T follicular helper cell (primary cell): ENCODE results near the gene ADGRL3.

Source experiments
- DNase-seq: peaks from one replicate; pipeline ENCODE4 v3.0.0-alpha.2; 2020; ENCODE audit warnings: low read depth

ADGRL3 gene

GRCh38 chr4:61995717-61996340 is 795.7 kb downstream of the ADGRL3 start:
- no peak for DNase-seq

DNA sequence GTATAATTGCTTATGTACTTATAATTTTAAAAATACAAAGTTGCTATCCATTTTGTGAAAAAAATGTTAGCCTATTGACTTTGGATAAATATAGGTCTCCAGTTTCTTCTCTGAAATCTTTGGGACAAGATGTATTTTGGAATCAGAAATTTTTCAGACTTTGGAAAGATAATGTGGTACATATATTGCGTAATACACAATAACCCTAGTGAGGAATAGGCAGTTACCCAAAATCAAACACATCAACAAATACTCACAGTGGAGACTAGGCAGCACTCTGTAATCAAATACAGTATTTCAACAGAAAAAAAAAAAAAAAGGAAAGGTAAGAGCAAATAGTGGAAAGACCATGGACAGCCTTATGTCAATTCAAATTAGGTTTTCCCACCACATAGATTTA is 796.8 kb downstream of the ADGRL3 start:
- DNase-seq: no peak

DNA sequence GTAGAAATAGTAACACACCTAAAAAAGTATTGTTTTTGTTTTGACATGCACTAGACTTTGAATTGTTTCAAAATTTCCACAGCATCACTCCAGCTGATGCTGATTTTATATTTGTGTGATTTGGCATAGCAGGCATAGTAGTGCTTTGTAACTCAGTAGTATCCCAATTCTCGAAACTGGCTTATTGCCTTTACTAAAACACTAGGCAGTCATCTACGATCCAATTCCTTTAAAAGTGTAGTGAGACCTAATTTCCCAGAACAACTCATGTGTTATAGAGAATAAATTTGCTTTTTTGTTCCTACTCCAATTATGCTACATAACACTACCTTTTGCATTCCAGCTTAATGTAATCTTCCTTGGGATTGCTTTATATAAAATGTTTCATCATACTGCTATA is 797.7 kb downstream of the ADGRL3 start:
- DNase-seq: no peak

GRCh38 chr4:62003695-62004094 is 803.6 kb downstream of the ADGRL3 start:
- DNase-seq: no peak

GRCh38 chr4:62004881-62005280 is 804.8 kb downstream of the ADGRL3 start:
- DNase-seq: no peak

DNA sequence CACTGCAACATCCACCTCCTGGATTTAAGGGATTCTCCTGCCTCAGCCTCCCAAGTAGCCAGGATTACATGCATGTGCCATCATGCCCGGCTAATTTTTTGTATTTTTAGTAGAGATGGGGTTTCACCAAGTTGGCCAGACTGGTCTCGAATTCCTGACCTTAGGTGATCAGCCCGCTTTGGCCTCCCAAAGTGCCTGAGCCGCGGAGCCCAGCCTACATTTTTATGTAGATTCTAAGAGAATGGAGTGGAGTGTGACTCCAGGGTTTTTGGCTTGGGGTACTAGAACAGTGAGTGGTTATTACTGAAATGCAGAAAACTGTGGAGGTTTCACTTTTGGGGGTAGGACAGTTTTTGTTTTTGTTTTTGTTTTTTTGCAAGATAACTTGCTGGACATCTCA is 806.0 kb downstream of the ADGRL3 start:
- DNase-seq: no peak

- no peak for DNase-seq
These were observed 815.1 kb downstream of the ADGRL3 start for GRCh38 chr4:62015043-62015739.

DNA sequence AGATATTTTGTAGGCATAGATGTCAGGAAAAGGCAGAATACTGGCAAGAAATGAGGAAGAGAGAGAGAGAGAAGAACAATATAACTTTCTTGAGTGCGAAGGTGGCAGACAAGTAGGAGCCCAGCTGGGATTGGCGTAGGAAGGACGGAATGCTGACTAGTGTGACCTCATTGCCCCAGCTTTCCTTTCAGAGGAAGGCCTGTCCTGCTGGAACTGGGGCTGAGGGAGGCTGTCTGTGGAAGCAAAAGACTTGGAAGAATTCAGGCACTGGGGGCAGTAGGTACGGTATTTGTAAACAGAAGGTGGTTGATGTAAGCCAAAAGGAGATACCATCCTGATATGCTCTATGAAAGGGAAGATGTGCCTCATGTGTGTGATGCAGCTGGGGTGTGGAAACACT is 818.4 kb downstream of the ADGRL3 start:
- no peak for DNase-seq

DNA sequence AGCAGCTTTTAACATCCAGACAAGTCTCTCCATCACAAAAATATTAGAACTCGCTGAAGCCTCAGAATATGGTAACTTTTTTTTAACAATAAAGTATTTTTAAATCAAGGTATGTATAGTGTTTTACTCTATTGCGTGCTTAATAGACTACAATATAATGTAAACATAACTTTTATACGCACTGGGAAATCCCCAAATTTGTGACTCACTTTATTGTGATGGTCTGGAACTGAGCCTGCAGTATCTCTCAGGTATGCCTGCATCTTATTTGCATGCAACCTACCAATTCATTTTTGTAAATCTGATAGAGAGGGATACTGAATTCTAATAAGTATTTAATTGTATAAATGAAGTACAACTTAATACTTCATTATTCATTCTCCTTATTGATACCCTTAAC is 823.5 kb downstream of the ADGRL3 start:
- DNase-seq: no peak

DNA sequence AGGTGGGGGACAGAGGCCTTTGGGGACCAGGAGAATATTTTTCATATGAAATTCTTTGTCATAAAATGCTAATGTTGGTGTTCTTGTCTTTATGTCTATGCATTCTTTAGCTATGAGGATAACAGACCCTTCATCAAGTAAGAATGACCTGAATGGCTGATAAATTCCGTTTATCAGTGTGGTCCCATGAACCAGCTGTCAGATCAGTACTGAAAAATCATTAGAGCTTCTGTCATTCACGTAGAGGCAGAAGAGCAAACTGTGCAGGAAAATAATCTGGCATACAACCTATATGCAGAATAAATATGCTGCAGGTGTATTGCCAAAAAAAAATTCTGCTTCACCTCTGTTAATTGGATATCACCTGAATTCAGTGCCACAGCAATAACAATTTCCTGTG is 828.6 kb downstream of the ADGRL3 start:
- DNase-seq: no peak

- DNase-seq: no peak
These were observed 830.8 kb downstream of the ADGRL3 start for GRCh38 chr4:62030958-62031357.

GRCh38 chr4:62037571-62037970 is 837.4 kb downstream of the ADGRL3 start:
- no peak for DNase-seq

GRCh38 chr4:62051332-62051731 is 851.2 kb downstream of the ADGRL3 start:
- no peak for DNase-seq

DNA sequence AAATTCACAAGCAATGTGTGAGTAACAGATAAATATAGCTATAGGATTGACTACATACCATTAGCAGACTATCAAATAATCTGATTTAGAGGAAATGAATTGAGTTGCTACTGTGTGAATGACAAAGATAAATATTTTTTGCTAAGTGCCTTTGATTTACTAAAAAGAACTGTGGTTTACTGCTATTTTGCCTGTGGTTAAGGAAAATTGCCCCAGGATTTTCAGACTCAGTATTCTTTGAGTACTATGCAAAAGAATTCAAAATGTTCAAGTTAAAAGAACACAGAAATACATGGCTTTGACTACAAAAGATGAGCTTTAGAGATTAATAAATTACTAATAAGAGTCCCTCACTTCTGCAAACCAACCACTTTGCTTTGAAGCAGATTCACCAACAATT is 853.8 kb downstream of the ADGRL3 start:
- no peak for DNase-seq

DNA sequence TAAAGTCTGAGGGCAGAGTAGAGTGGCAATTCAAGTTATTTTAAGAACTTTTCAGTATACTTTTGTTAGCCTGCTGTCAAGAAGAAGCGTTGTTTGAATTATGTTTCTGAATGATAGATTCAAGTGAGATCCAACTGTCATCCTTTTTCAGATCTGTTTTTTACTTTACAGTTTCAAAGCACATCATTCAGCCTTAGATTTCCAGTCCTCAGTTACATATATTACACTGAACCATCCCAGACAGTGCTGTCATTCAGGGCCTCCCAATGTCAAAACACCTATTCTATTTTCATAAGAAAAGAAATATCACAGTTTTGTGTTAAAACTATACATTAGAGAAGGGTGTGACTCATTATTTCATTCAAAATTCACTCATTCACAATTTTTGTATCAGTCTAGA is 856.9 kb downstream of the ADGRL3 start:
- no peak for DNase-seq

DNA sequence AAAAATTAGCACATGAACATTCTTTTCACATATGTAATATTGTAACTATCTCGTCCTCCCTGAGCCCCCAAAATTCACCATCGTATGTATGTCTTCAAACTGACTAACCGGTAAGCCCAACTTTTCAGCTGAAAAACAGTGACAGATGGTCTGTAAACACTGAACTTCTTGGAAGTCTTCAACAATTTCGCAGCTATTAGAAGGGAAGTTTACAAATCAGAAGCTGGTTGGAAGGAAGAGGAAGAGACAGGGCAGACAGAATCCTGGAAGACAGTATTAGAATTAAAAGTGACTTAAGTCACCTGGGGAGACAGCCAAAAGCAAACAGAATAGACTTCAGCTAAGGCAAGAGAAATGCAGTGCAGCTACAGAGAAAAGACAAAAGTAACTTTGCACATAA is 858.4 kb downstream of the ADGRL3 start:
- DNase-seq: no peak

DNA sequence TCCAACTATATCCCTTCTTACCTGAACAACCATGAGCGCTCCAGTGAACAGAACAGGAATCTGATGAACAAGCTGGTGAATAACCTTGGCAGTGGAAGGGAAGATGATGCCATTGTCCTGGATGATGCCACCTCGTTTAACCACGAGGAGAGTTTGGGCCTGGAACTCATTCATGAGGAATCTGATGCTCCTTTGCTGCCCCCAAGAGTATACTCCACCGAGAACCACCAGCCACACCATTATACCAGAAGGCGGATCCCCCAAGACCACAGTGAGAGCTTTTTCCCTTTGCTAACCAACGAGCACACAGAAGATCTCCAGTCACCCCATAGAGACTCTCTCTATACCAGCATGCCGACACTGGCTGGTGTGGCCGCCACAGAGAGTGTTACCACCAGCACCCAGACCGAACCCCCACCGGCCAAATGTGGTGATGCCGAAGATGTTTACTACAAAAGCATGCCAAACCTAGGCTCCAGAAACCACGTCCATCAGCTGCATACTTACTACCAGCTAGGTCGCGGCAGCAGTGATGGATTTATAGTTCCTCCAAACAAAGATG is 870.2 kb downstream of the ADGRL3 start:
- no peak for DNase-seq

- no peak for DNase-seq
These were observed 875.0 kb downstream of the ADGRL3 start for GRCh38 chr4:62075089-62075488.

DNA sequence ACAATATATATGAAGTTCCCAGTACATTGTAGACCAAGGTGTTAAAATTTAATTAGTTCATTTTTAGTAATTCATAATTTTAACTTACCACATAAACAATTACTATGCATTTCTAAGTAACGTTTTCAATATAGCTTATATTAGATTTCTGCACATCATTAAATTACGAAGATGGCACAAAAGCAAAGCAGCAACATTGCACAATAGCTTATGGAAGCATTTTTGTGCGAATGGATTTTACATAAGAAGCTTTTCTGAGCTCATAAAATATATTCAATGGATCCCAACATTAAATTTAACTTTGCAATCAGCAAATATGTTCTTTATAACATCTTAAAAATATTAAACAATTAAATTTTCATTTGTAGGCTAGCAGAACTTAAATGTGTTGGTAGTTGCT is 875.4 kb downstream of the ADGRL3 start:
- DNase-seq: no peak

- no peak for DNase-seq
These were observed 877.3 kb downstream of the ADGRL3 start for GRCh38 chr4:62077406-62077805.

- no peak for DNase-seq
These were observed 880.3 kb downstream of the ADGRL3 start for GRCh38 chr4:62080431-62080830.

DNA sequence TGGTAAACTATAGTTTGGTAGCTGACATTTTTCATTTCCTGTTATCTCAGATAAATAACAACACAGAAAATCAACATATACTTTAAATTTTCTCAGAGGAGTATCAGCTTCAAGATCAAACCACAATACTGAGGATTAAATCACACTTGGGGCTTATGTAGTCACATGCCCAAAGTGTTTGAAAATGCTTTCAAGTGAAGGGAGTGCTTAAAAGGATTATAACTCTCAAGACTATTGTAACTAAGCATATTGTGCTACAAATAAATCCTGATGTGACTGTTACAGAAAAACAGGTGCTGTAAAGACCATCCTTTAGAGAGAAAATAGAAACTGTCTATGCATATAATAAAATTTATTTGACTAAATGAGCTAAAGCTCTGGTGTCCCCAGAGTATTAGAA is 887.6 kb downstream of the ADGRL3 start:
- no peak for DNase-seq

DNA sequence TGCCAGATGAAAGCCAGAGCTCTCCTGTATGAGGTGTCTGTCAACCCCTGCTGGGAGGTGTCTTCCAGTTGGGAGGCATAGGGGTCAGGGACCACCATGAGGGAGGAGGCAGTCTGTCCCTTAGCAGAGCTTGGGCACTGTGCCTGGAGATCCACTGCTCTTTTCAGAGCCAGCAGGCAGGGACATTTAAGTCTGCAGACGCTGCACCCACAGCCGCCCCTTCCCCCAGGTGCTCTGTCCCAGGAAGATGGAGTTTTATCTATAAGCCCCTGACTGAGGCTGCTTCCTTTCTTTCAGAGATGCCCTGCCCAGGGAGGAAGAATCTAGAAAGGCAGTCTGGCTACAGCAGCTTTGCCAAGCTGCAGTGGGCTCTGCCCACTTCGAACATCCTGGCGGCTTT is 893.6 kb downstream of the ADGRL3 start:
- no peak for DNase-seq

DNA sequence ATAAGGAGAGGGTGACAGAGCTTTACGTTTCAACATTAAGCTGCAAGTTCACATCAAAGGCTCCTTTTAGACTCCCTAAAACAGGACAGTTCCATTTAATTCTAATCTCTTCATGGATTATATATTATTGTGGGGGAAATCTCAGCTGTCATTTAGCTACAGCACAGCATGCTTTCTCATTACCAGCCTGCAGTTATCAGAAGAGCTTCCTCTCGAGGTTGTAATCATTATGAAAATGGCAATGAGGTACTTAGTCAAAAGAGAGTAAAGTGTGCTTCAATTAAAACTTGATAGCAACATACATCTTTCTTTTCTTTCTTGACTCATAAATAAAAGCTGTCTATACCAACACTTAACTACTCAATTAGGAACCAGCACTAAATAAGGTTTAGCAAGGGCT is 896.8 kb downstream of the ADGRL3 start:
- no peak for DNase-seq
